Mesenchymal stem cell (in vitro differentiated cells and primary cell): ENCODE results near the gene PCBP2.

Experiments used
- DNase-seq: peaks from one replicate; pipeline ENCODE4 v3.0.0-alpha.2; 2013
- H2AFZ ChIP-seq: one replicate; pipeline ENCODE4 v1.6.1; 2013; ENCODE audit warnings: low read depth, mild to moderate bottlenecking, control low read depth, inconsistent platforms, low read length, moderate library complexity
- H2AK5ac ChIP-seq: 2 replicates; pipeline ENCODE4 v1.6.1; 2013; ENCODE audit warnings: low read length, moderate library complexity, mild to moderate bottlenecking, inconsistent platforms; ENCODE audit not compliant: severe bottlenecking
- H2BK120ac ChIP-seq: one replicate; pipeline ENCODE4 v1.6.1; 2013; ENCODE audit warnings: low read depth, mild to moderate bottlenecking, inconsistent platforms, low read length, moderate library complexity
- H2BK12ac ChIP-seq, 2 experiments: one replicate each; pipeline ENCODE4 v1.6.1; 2013; ENCODE audit warnings: inconsistent platforms in 2 of 2, low read length in 2 of 2, mild to moderate bottlenecking in 2 of 2, moderate library complexity in 2 of 2, control low read depth in 1 of 2
- H2BK15ac ChIP-seq: one replicate; pipeline ENCODE4 v1.6.1; 2013; ENCODE audit warnings: mild to moderate bottlenecking, low read depth, inconsistent platforms; ENCODE audit not compliant: poor library complexity, severe bottlenecking
- H2BK5ac ChIP-seq: 2 replicates; pipeline ENCODE4 v1.6.1; 2013; ENCODE audit warnings: low read depth, mild to moderate bottlenecking, low read length, control low read depth, inconsistent platforms; ENCODE audit not compliant: poor library complexity, severe bottlenecking
- H3K14ac ChIP-seq, 2 experiments: one replicate each; pipeline ENCODE4 v1.6.1; 2013; ENCODE audit warnings: inconsistent platforms in 2 of 2, low read length in 2 of 2, control low read depth in 1 of 2, mild to moderate bottlenecking in 1 of 2, moderate library complexity in 1 of 2
- H3K18ac ChIP-seq, 2 experiments: one replicate each; pipeline ENCODE4 v1.6.1; 2013; ENCODE audit warnings: inconsistent platforms in 2 of 2, low read length in 2 of 2, control low read depth in 1 of 2, low read depth in 1 of 2, mild to moderate bottlenecking in 1 of 2
- H3K23ac ChIP-seq, 2 experiments: one replicate each; pipeline ENCODE4 v1.6.1; 2013; ENCODE audit warnings: inconsistent platforms in 2 of 2, low read length in 2 of 2, mild to moderate bottlenecking in 2 of 2, moderate library complexity in 2 of 2, control low read depth in 1 of 2
- H3K27ac ChIP-seq: 2 replicates; pipeline ENCODE4 v1.5.1; 2013; ENCODE audit warnings: mild to moderate bottlenecking, moderate library complexity, low read length, control low read depth, inconsistent platforms; ENCODE audit not compliant: poor library complexity, severe bottlenecking
- H3K27me3 ChIP-seq, 2 experiments: 2 replicates each; pipeline versions ENCODE4 v1.6.1 to v1.7.0; 2013; ENCODE audit warnings: low read length in 2 of 2, mild to moderate bottlenecking in 2 of 2, moderate library complexity in 2 of 2, control low read depth in 1 of 2, inconsistent platforms in 1 of 2; ENCODE audit not compliant: control insufficient read depth in 1 of 2, insufficient read depth in 1 of 2
- H3K36me3 ChIP-seq, 2 experiments: 2 replicates each; pipeline versions ENCODE4 v1.6.1 to v1.7.0; 2013; ENCODE audit warnings: low read length in 2 of 2, control low read depth in 1 of 2, inconsistent platforms in 1 of 2, low read depth in 1 of 2, mild to moderate bottlenecking in 1 of 2; ENCODE audit not compliant: insufficient read depth in 2 of 2, control insufficient read depth in 1 of 2
- H3K4ac ChIP-seq, 2 experiments: one replicate each; pipeline ENCODE4 v1.6.1; 2013; ENCODE audit warnings: inconsistent platforms in 2 of 2, low read length in 2 of 2, mild to moderate bottlenecking in 2 of 2, moderate library complexity in 2 of 2, control low read depth in 1 of 2, low read depth in 1 of 2
- H3K4me1 ChIP-seq: 2 replicates; pipeline ENCODE4 v1.6.1; 2013; ENCODE audit warnings: low read depth, low read length, control low read depth; ENCODE audit not compliant: control insufficient read depth, insufficient read depth
- H3K4me2 ChIP-seq: 2 replicates; pipeline ENCODE4 v1.6.1; 2013; ENCODE audit warnings: low read length, mild to moderate bottlenecking, inconsistent platforms; ENCODE audit not compliant: poor library complexity, severe bottlenecking
- H3K4me3 ChIP-seq, 2 experiments: 2 replicates each; pipeline versions ENCODE4 v1.5.1 to v1.7.0; 2013; ENCODE audit warnings: low read length in 2 of 2, mild to moderate bottlenecking in 2 of 2, control low read depth in 1 of 2, low read depth in 1 of 2; ENCODE audit not compliant: insufficient read depth in 1 of 2
- H3K79me1 ChIP-seq: replicated peaks from 2 replicates; pipeline ENCODE4 v1.6.1; 2013; ENCODE audit warnings: mild to moderate bottlenecking, control low read depth, low read length, inconsistent platforms; ENCODE audit not compliant: poor library complexity, severe bottlenecking
- H3K9ac ChIP-seq: 2 replicates; pipeline ENCODE4 v1.7.0; 2013; ENCODE audit warnings: mild to moderate bottlenecking, low read length, moderate library complexity
- H3K9me3 ChIP-seq: 2 replicates; pipeline ENCODE4 v1.7.0; 2013; ENCODE audit warnings: mild to moderate bottlenecking, low read length; ENCODE audit not compliant: control insufficient read depth
- H4K8ac ChIP-seq: one replicate; pipeline ENCODE4 v1.6.1; 2013; ENCODE audit warnings: inconsistent platforms, mild to moderate bottlenecking, low read length, moderate library complexity
- H4K91ac ChIP-seq: one replicate; pipeline ENCODE4 v1.6.1; 2013; ENCODE audit warnings: mild to moderate bottlenecking, low read length, inconsistent platforms
- WGBS: methylation state at CpG from one replicate; pipeline ENCODE4 v1.1.7; 2013; ENCODE audit warnings: mixed read lengths; 5-methylcytosine and 5-hydroxymethylcytosine counted together

PCBP2 gene

GRCh38 chr12:53505555-53506449 is 53.9 kb downstream of the PCBP2 start:
- Histone ChIP-seq H3K18ac (no peak overlapping the region), H3K4me3 (no peak overlapping the region), H3K27me3 (no peaks in the 10 kb centered on the region), H3K4ac (no peak overlapping the region), H4K91ac (no peak overlapping the region), H2BK120ac (no peak overlapping the region), H3K23ac (no peak overlapping the region), H2BK5ac (no peak overlapping the region), H2AFZ (no peak overlapping the region), H2AK5ac (no peak overlapping the region), H2BK15ac (no peak overlapping the region), H3K9me3 (no peaks in the 10 kb centered on the region), H4K8ac (no peak overlapping the region), H3K4me2 (no peak overlapping the region), H3K36me3 (peaks cover 59 to 64% of the 10 kb centered on the region in 2 experiments), H3K79me1 (peaks cover 36% of the 10 kb centered on the region), H2BK12ac (no peak overlapping the region), H3K4me1 (peaks cover 18% of the 10 kb centered on the region), H3K14ac (no peak overlapping the region), H3K9ac (peak overlapping the region; percentile 51), H3K27ac (peak overlapping the region; percentile 2)
- DNase-seq = no peak
- 92% methylated on average over 18 of the region's 19 CpGs for WGBS

DNA sequence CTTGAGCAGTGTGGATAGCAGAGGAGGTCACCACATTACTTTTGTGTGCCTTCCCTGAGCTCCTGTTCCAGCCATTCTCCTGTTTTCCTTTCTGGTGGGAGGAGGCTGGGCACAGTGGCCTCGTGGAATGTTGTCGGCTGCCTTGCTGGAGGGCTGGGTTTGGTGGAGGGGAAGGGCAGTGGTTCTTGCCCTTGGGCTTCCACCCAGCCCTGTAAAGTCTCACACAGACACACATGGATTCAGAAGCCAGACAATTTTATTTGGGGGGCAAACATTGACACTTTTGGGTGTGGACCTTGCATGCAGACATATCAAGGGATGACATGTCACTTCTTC is 54.5 kb downstream of the PCBP2 start:
- H3K4me1 ChIP-seq = peaks cover 18% of the 10 kb centered on the region
- no peak overlapping the region for H2BK12ac ChIP-seq
- H3K4me2 ChIP-seq = no peak overlapping the region
- no peak overlapping the region for H4K91ac ChIP-seq
- no peak overlapping the region for H2AFZ ChIP-seq
- no peak overlapping the region for H2AK5ac ChIP-seq
- H3K4me3 ChIP-seq = no peak overlapping the region
- no peak overlapping the region for H3K23ac ChIP-seq
- H3K27ac ChIP-seq = no peak overlapping the region
- peaks cover 63 to 66% of the 10 kb centered on the region in 2 experiments for H3K36me3 ChIP-seq
- no peak overlapping the region for H4K8ac ChIP-seq
- 80% methylated on average over 1 of the region's 2 CpGs for WGBS
- H3K14ac ChIP-seq = no peak overlapping the region
- H2BK15ac ChIP-seq = no peak overlapping the region
- DNase-seq = no peak
- peak overlapping the region; percentile 51 for H3K9ac ChIP-seq
- no peaks in the 10 kb centered on the region for H3K9me3 ChIP-seq
- H3K18ac ChIP-seq = no peak overlapping the region
- H2BK120ac ChIP-seq = no peak overlapping the region
- no peak overlapping the region for H2BK5ac ChIP-seq
- no peaks in the 10 kb centered on the region for H3K27me3 ChIP-seq
- no peak overlapping the region for H3K4ac ChIP-seq
- peaks cover 36% of the 10 kb centered on the region for H3K79me1 ChIP-seq

DNA sequence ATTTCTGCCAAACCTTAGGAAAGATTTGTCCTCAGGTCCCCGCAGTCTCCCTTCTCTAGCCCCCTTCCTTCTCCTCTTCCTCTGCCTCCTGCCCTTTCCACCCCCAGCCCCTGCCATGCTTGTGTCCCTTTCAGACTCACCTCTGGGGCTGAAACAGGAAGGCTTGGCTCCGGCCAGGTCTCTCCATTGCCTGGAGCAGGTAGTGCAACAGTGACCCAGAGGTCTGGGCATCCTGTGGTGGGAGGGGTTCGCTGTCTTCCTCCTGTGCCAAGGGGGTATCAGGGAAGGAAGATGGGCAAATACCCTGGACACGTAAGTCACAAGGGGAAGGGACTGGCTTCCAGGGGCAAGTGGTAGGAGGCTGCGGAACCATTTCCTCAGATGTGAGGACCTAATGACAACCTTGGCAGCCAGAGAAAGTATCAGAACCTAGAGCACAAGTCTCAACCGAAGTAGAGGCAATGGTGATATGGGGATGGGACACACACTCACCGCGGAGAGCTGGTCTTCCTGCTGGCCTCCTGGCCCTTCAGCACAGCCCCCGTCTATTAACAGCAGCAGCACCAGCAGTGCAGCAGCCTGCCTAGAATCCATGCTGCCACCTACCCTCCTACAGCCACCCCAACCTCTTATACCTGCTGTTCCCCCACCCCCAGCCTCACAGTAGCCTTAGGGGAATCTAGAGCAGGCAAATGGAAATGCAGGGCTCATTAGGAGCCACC is 55.1 kb downstream of the PCBP2 start, which contains the start of gene NPFF:
TSS of gene NPFF (minus strand) at position 604 of the 722 bp plus-strand sequence. CDS start at position 594, 10 bp downstream.
- H2BK15ac ChIP-seq = no peak within 1 kb of the TSS
- no peak within 1 kb of the TSS for H3K4me3 ChIP-seq
- H3K36me3 ChIP-seq = peaks cover 70 to 71% of the 10 kb centered on the region in 2 experiments
- H3K14ac ChIP-seq = no peak within 1 kb of the TSS
- no peak within 1 kb of the TSS for H2AK5ac ChIP-seq
- H2BK120ac ChIP-seq = no peak within 1 kb of the TSS
- H3K18ac ChIP-seq = no peak within 1 kb of the TSS
- no peak within 1 kb of the TSS for H3K4me2 ChIP-seq
- H3K4me1 ChIP-seq = peaks cover 12% of the 10 kb centered on the region
- DNase-seq = no peak
- no peak within 1 kb of the TSS for H2AFZ ChIP-seq
- H3K23ac ChIP-seq = no peak within 1 kb of the TSS
- no peaks in the 10 kb centered on the region for H3K27me3 ChIP-seq
- H4K91ac ChIP-seq = no peak within 1 kb of the TSS
- H3K79me1 ChIP-seq = peaks cover 31% of the 10 kb centered on the region
- no peaks in the 10 kb centered on the region for H3K9me3 ChIP-seq
- H2BK12ac ChIP-seq = no peak within 1 kb of the TSS
- no peak within 1 kb of the TSS for H4K8ac ChIP-seq
- no peak within 1 kb of the TSS for H3K4ac ChIP-seq
- no peak within 1 kb of the TSS for H2BK5ac ChIP-seq
- H3K9ac ChIP-seq = peak within 1 kb of the TSS; percentile 51
- 98% methylated on average over 9 of the region's 9 CpGs for WGBS
- H3K27ac ChIP-seq = no peak within 1 kb of the TSS

DNA sequence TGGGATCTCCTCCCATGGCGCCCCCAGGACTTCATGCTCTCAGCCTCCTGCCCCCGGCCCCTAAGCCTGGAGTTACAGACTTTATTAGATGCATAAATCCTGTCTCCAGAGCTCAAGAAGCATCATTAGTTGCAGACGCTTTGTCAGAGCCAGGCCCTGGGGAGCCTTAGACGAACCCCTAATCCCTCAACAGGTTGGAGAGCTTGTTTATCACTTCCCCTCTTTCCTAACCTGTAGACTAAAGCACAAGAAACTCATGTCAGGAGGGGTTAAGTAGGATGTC is 55.6 kb downstream of the PCBP2 start:
- Histone ChIP-seq H4K91ac (no peak overlapping the region), H3K4me2 (no peak overlapping the region), H3K36me3 (peaks cover 75% of the 10 kb centered on the region in 2 experiments), H3K14ac (no peak overlapping the region), H3K18ac (no peak overlapping the region), H3K23ac (no peak overlapping the region), H2BK5ac (no peak overlapping the region), H3K4me3 (no peak overlapping the region), H2BK120ac (no peak overlapping the region), H3K27ac (no peak overlapping the region), H2BK15ac (no peak overlapping the region), H3K27me3 (no peaks in the 10 kb centered on the region), H4K8ac (no peak overlapping the region), H3K4ac (no peak overlapping the region), H2BK12ac (no peak overlapping the region), H2AFZ (no peak overlapping the region), H3K4me1 (peaks cover 9% of the 10 kb centered on the region), H3K9ac (peak overlapping the region; percentile 36), H3K9me3 (no peaks in the 10 kb centered on the region), H3K79me1 (peaks cover 28% of the 10 kb centered on the region), H2AK5ac (no peak overlapping the region)
- DNase-seq = no peak
- whole genome bisulfite sequencing = 91% methylated on average over 3 of the region's 4 CpGs
